GM06990 (cell line): ENCODE data around the gene NEAT1.

ENCODE experiments used
- DNase-seq: peaks from one replicate; pipeline ENCODE4 v3.0.0-alpha.2; 2011; ENCODE audit not compliant: insufficient read length; ENCODE audit errors: extremely low read depth
- H3K27me3 ChIP-seq: replicated peaks from 2 replicates; pipeline ENCODE4 v1.6.0; 2011; ENCODE audit warnings: low read length; ENCODE audit not compliant: control insufficient read depth, insufficient read depth
- H3K36me3 ChIP-seq: 2 replicates; pipeline ENCODE4 v1.5.1; 2011; ENCODE audit warnings: low read length; ENCODE audit not compliant: control insufficient read depth, insufficient read depth
- H3K4me3 ChIP-seq: replicated peaks from 2 replicates; pipeline ENCODE4 v1.5.1; 2011; ENCODE audit warnings: low read depth, mild to moderate bottlenecking, control low read depth, low read length
- TF ChIP-seq, protein P1 (sequence below): IDR thresholded peaks from 2 replicates; pipeline ENCODE4 v1.5.1; 2011; ENCODE audit warnings: low read length, control low read depth, mild to moderate bottlenecking, inconsistent platforms; ENCODE audit not compliant: insufficient read depth, poor library complexity, severe bottlenecking

NEAT1 gene

DNA sequence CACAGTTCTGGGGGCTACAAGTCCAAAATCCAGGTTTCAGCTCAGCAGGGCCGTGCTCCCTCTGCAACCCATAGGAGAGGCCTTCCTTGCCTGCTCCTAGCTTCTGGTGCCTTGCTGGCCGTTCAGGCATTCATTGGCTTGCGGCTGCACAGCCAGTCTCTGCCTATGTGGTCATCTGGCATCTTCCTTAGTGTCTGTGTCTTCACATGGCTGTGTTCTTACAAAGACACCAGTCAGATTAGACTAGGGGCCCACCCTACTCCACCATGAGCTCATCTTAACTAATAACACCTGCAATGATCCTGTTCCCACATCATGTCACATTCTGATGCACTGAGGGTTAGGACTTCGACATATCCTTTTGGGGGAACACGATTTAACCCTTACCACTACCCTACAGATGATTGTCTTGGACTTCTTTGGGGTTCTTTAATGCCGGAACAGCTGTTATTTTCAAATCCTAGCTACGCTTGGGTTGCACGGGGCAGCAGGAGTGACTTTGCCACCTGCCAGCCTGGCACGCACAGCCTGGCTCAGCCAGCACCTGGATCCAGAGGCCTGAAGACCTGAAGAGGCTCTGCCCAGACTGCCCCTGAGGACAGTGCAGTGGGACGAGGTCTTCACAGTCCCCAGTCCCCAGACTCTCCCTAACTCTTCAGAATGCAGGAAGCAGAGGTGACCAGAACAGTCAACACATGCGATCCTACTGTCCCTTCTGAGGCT is 7.7 kb upstream of the NEAT1 start:
- Histone ChIP-seq H3K4me3 (no peak overlapping the region), H3K27me3 (no peaks in the 10 kb centered on the region), H3K36me3 (peaks cover 18% of the 10 kb centered on the region)
- DNase-seq, result no peak
- TF ChIP-seq, protein P1, sequence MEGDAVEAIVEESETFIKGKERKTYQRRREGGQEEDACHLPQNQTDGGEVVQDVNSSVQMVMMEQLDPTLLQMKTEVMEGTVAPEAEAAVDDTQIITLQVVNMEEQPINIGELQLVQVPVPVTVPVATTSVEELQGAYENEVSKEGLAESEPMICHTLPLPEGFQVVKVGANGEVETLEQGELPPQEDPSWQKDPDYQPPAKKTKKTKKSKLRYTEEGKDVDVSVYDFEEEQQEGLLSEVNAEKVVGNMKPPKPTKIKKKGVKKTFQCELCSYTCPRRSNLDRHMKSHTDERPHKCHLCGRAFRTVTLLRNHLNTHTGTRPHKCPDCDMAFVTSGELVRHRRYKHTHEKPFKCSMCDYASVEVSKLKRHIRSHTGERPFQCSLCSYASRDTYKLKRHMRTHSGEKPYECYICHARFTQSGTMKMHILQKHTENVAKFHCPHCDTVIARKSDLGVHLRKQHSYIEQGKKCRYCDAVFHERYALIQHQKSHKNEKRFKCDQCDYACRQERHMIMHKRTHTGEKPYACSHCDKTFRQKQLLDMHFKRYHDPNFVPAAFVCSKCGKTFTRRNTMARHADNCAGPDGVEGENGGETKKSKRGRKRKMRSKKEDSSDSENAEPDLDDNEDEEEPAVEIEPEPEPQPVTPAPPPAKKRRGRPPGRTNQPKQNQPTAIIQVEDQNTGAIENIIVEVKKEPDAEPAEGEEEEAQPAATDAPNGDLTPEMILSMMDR, result no peak

GRCh38 chr11:65415499-65416340 is 6.9 kb upstream of the NEAT1 start:
- TF ChIP-seq, protein P1, result no peak
- no peaks in the 10 kb centered on the region for H3K27me3 ChIP-seq
- peaks cover 18% of the 10 kb centered on the region for H3K36me3 ChIP-seq
- H3K4me3 ChIP-seq, result no peak overlapping the region; the same call in 1 of the 2 replicates
- peak; percentile 21 for DNase-seq

- Histone ChIP-seq H3K4me3 (peak overlapping the region; percentile 74), H3K27me3 (no peaks in the 10 kb centered on the region), H3K36me3 (peaks cover 12% of the 10 kb centered on the region)
- peak; percentile 87 for DNase-seq
- TF ChIP-seq, protein P1, result peak; percentile 96
Measured at GRCh38 chr11:65416341-65416824, 6.2 kb upstream of the NEAT1 start.

- peak; percentile 57 for DNase-seq
- Histone ChIP-seq H3K4me3 (peak overlapping the region; percentile 74), H3K36me3 (peaks cover 9% of the 10 kb centered on the region), H3K27me3 (no peaks in the 10 kb centered on the region)
- TF ChIP-seq, protein P1, result no peak
Measured at GRCh38 chr11:65416841-65417701, 5.5 kb upstream of the NEAT1 start.

DNA sequence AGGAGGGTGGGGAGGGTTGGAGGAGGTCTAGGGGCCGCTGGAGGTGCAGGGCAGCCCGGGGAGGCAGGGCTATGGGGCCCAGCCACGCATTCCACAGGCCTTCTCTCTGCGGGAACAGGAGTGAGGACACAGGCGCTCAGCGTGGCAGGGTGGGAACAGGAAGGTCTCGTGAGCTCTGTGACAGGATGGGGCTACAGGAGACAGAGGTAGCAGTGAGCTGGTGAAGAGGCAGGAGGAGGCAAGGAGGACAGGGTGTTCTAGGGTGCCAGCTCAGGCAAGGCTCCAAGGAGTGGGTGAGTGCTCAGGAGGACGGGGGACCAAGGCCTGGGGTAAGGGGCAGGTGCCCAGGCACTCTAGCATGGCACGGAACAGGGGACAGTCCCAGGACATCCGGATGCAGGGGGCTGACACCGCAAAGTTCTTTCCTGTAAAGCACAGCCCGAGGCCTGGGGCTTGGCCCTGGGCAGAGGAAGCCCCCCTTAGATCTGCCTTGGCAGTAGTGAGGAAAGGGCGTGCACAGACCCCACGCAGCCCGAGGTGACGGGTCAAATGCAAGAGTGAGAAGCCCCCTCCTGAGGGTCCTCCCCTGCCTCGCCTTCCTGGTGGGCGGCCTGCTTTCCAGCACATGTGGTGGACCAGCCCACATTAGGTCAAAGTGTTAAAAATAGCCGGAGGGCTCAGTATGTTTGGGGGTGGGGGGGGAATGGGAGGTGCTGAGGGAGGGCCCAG is 4.7 kb upstream of the NEAT1 start:
- Histone ChIP-seq H3K4me3 (peak overlapping the region; percentile 74), H3K27me3 (no peaks in the 10 kb centered on the region), H3K36me3 (peaks cover 5% of the 10 kb centered on the region)
- TF ChIP-seq, protein P1, result no peak
- DNase-seq, result peak; percentile 66
